ENCODE data around the gene OR2C1. TPM values are rescaled to one million over a fixed set of nuclear protein-coding genes. Genes with fewer than 3 reads are reported as not detected.
A peak's percentile ranks its signal among the peaks of the same experiment; 100 is the strongest.

Gene OR2C1
- total RNA-seq, 1 donor from 2014 or later: 0.15 TPM

DNA sequence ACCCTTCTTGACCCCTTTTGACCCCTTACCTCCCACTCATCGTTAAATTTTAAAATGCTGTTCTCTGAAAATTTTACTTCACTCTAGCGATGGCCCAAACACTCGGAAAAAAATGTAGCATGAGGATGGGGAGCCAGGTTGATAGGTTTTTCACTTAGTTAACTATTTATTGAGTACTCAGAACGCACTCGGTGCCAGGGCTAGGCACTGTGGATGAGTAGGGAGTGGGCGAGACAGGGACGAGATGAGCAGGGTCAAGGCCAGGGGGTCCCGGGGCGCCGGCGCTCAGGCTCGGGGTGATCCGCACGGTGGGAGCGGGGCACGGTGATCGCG is 44.7 kb downstream of the OR2C1 start:
- no peak for DNase-seq (ENCODE audit: low read depth)

DNA sequence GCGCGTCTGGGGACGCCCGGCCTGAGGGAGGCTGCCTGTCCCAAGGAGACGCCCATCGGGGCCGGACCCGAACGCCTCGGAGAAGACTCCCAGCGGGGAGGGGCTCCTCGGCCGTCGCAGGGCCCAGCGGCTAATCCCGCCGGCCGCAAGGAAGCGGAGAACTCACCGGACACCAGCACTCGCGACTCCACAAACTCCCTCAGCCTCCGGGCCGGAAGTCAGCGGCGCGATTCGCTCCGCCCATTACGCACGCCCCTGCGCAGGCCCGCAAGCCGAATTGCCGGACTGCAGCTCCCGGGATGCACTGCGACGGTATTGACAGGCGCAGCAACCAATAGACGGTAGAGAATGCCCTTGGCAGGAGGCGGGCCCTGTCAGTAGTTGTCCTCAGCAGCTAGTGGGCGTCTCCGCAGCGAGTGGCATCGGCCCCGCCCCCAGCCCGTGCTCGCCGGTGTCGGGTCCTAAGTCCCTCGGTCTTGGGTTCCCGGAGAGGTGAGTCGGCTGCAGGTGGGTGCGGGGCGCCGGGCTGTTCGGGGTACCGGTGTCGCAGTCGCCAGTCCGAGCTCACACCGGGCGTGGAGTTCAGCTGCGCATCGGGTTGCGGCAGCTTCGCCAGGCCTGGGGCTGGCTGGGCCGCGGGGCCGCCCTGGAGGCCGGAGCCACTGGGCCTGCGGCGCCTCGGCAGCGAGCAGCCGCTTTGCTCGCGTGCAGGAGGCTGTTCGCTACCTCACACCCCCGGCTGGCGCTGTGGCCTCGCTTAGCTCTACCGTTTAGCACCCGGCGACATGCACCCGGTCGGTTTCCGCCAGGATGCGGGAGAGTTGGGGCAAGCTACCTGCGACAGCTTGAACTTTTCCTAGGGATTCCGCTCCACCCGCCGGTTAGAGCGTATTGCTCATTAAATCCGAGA is 45.3 kb downstream of the OR2C1 start, which contains the start of the genes ZNF174 and ZSCAN32:
TSS of gene ZNF174 (plus strand) at position 437 of the 910 bp plus-strand sequence. CDS start 790 bp downstream, outside the sequence.
TSS of gene ZSCAN32 (minus strand) at position 226 of the 910 bp plus-strand sequence. CDS start 3,447 bp downstream, outside the sequence.
- peak; percentile 98 for DNase-seq (ENCODE audit: low read depth)

DNA sequence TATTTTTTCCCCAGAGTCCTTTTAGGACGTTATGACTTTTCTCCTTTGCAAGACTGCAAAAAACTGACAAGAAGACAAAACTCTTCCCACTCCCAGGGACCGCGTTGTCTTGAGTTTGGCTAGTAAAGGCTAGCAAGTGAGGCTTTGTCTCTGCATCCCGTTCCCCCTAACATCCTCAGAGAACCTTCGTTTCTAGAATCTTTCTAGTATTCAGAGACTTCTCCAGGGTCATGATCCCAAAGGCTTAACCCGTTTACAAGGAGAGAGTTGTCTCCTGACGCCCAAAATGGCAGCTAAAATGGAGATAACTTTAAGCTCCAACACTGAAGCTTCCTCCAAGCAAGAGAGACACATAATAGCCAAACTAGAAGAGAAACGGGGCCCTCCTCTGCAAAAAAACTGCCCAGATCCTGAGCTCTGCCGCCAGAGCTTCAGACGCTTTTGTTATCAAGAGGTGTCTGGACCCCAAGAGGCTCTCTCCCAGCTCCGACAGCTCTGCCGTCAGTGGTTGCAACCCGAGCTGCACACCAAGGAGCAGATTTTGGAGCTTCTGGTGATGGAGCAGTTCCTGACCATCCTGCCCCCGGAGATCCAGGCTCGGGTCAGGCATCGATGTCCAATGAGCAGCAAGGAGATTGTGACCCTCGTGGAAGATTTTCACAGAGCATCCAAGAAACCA is 46.2 kb downstream of the OR2C1 start:
- no peak for DNase-seq (ENCODE audit: low read depth)

Other genes with a start within 250 kb of the OR2C1 start
- gene ZNF205, start 243.3 kb upstream of the OR2C1 start, total RNA-seq: 15.2 and 20.5 TPM in 2 replicates
- 6.1 and 19.3 TPM in 2 replicates for gene ZNF213, start 220.9 kb upstream of the OR2C1 start, total RNA-seq
- not detected in 2 replicates for gene OR1F1, start 167.7 kb upstream of the OR2C1 start, total RNA-seq
- gene ZNF200, start 120.7 kb upstream of the OR2C1 start, total RNA-seq: 13.4 and 13.7 TPM in 2 replicates
- 0.10 TPM in 1 of 2 replicates, not detected in the other for gene MEFV, start 99.3 kb upstream of the OR2C1 start, total RNA-seq
- gene ZNF263, start 72.4 kb upstream of the OR2C1 start, total RNA-seq: 52.7 and 59.0 TPM in 2 replicates
- gene TIGD7, start 50.5 kb upstream of the OR2C1 start, total RNA-seq: 3.1 and 4.9 TPM in 2 replicates
- 8.5 and 28.2 TPM in 2 replicates for gene ZNF75A, start 50.4 kb upstream of the OR2C1 start, total RNA-seq
- gene ZSCAN32, start 45.1 kb downstream of the OR2C1 start, total RNA-seq: 20.5 and 20.7 TPM in 2 replicates
- gene ZNF174, start 45.3 kb downstream of the OR2C1 start, total RNA-seq: 2.8 and 7.0 TPM in 2 replicates
- gene ZNF597, start 87.6 kb downstream of the OR2C1 start, total RNA-seq: 3.0 and 3.3 TPM in 2 replicates
- 6.4 and 34.9 TPM in 2 replicates for gene NAA60, start 87.8 kb downstream of the OR2C1 start, total RNA-seq
- gene C16orf90, start 139.6 kb downstream of the OR2C1 start, total RNA-seq: not detected in 2 replicates
- gene CLUAP1, start 145.1 kb downstream of the OR2C1 start, total RNA-seq: 10.1 and 49.9 TPM in 2 replicates
- gene NLRC3, start 221.5 kb downstream of the OR2C1 start, total RNA-seq: 0.05 and 0.17 TPM in 2 replicates

Data from renal cortical epithelial cell (primary cell).